DOHH2 (cell line): Measurements from ENCODE around the gene SMDT1.

Experiments used
- EZH2phosphoT487 ChIP-seq: fragments of 200-600 bp; sonication (generic); IDR thresholded peaks from 2 replicates; pipeline ENCODE4 v1.6.1; 2017; ENCODE audit warnings: borderline replicate concordance, mild to moderate bottlenecking, antibody characterized with exemption, low read length, moderate library complexity, mixed read lengths
- TF ChIP-seq, protein P1 (sequence below): fragments of 200-600 bp; sonication (generic); IDR thresholded peaks from one replicate; pipeline ENCODE4 v1.5.1; 2014; ENCODE audit warnings: antibody characterized with exemption, mild to moderate bottlenecking, low read depth, low read length; ENCODE audit not compliant: poor library complexity, severe bottlenecking

DNA sequence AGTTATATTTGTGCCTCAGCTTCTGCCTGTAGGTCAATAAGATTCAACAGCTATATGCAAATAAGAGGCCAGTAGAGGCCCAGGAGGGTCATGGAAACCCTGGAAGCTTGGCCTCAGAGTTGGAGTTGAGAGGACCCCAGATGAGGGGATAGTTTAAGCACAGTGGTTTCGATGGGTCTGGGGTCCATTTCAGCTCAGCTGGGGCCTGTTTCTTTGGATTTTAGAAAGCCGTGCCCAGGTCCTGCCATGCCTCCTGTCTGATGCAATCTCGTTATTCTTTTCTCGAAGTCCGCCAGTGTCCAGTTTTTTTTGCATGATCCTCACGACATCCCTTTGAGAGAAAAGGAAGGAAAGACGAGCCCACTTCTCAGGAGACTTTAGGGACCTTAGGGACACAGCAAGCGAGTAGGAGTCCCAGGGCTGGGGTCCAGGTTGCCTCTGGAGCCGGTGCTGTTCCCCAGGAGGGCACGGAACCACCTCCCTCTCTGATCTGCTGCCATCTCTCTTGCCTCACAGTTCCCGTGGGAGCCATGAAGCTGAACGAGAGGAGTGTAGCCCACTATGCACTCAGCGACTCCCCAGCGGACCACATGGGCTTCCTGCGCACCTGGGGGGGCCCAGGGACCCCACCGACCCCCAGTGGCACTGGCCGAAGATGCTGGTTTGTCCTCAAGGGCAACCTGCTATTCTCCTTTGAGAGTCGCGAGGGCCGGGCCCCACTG, 2.6 kb upstream of the SMDT1 start:
- TF ChIP-seq, protein P1, sequence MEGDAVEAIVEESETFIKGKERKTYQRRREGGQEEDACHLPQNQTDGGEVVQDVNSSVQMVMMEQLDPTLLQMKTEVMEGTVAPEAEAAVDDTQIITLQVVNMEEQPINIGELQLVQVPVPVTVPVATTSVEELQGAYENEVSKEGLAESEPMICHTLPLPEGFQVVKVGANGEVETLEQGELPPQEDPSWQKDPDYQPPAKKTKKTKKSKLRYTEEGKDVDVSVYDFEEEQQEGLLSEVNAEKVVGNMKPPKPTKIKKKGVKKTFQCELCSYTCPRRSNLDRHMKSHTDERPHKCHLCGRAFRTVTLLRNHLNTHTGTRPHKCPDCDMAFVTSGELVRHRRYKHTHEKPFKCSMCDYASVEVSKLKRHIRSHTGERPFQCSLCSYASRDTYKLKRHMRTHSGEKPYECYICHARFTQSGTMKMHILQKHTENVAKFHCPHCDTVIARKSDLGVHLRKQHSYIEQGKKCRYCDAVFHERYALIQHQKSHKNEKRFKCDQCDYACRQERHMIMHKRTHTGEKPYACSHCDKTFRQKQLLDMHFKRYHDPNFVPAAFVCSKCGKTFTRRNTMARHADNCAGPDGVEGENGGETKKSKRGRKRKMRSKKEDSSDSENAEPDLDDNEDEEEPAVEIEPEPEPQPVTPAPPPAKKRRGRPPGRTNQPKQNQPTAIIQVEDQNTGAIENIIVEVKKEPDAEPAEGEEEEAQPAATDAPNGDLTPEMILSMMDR = no peak
- no peak for TF ChIP-seq EZH2phosphoT487
